IPS DF 19.7 (cell line): ENCODE measurements around the gene C17orf113.

ENCODE experiments used
- DNase-seq: peaks from one replicate; pipeline ENCODE4 v3.0.0-alpha.2; 2013; ENCODE audit warnings: low read depth, low spot score

The C17orf113 gene

DNA sequence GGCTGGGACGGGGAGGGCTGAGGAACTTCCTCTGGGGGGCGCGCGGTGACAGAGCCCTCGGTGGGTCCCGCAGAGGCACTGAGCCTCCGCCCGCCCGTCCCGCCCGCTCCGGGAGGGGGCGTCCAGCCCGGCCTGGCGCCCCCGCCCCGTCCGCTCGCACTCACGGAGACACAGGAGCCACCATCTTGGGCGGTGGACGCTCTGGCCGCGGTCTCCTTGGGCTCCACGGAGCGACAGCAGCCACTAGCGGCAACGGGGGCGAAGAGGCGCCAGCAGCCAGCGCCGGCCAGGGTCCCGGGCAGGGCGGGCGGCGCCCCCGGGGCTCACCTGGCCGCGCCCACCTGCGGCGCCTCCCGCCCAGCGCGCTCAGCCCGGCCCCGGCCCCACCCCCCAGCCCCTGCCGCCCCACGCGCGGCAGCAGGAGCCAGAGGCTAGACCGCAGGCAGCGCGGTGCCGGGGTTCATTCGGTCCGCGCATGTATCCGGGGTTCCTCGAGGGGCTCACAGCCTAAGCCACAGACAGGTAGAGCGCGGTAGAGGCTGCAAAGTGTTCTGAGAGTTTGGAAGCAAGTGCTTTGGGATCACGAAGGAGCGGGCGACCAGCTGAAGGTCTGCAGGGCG is at the start of gene C17orf113:
Gene C17orf113, minus strand, starts transcription at position 209 of the 620 bp plus-strand sequence. CDS start 7,225 bp downstream, outside the sequence.
- no peak for DNase-seq

- DNase-seq, result no peak
These were observed 48.5 kb upstream of the C17orf113 start for GRCh38 chr17:42098730-42099399.

GRCh38 chr17:42097691-42098631 is 47.6 kb upstream of the C17orf113 start, which contains the start of gene ZNF385C:
Gene ZNF385C, minus strand, starts transcription at chr17:42098473. Its CDS starts 35,417 bp downstream, at chr17:42063056.
- DNase-seq, result no peak

DNA sequence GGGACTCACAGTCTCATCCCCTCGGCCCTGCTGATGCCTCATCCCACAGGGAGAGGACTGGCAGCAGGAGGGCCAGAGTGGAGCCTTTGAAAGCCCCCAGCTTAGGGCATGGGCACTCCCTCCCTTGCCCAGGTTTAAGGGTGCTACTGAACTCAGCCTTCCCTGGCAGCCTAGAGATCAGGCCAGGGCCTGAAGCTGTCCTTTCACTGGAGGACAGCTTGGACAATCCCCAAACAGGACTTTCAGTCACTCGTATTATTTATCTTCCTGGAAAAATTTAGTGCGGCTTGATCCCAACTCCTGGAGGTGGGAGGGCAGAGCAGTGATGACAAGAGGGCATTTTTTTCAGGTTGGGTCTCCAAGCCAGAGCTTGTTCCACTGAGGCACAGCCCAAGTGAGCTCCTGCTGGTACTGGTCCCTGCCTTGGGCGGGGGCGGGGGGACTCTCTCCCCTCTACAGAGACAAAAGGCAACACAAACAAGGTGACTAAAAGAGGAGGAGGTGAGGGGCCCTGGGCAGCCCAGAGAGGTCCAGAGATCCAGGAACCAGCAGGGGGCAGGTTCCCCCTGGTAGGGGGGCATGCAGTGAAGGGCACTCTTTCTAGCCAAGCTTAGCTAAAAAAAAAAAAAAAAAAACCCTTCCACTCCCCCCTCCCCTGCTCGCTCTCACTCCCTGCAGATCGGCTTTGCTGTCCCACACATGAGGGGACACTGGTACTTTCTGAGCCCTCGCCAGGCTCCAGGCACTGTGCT is 46.1 kb upstream of the C17orf113 start:
- no peak for DNase-seq

DNA sequence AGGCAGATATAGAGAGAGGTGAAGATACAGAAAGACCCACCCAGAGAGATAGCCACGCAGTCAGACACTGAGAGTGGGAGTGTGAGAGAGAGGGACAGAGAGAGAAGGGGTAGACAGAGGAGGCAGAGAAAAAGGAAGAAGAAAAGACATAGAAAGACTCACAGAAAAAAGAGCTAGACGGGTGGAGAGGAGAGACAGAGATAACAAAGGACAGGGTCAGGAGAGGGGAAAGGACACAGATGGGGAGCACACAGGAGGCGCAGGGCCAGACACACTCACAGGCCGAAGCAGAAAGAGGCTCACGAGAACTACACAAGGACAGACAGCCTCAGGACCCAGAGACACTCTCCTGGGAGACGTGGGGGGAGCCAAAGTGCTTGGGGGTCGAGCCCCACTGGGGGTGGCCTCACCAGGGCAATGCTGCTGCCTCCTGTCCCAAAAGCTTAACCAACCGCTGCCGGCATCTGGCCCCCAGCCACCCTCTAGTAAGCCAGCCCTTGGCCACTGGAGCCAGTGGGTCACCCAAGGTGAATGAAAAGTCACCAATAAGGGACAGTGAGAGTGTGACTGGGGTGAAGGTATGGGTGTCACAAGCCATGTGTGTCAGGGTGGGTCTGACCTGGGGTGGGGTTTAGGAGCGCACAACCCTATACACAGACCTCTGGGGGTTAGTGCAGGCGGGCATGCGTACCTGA is 44.1 kb upstream of the C17orf113 start:
- no peak for DNase-seq

- no peak for DNase-seq
These were observed 42.5 kb upstream of the C17orf113 start for GRCh38 chr17:42092939-42093338.

- DNase-seq, result no peak
These were observed 40.8 kb upstream of the C17orf113 start for GRCh38 chr17:42090964-42091790.

- DNase-seq, result no peak
These were observed 38.3 kb upstream of the C17orf113 start for GRCh38 chr17:42088736-42089135.

DNA sequence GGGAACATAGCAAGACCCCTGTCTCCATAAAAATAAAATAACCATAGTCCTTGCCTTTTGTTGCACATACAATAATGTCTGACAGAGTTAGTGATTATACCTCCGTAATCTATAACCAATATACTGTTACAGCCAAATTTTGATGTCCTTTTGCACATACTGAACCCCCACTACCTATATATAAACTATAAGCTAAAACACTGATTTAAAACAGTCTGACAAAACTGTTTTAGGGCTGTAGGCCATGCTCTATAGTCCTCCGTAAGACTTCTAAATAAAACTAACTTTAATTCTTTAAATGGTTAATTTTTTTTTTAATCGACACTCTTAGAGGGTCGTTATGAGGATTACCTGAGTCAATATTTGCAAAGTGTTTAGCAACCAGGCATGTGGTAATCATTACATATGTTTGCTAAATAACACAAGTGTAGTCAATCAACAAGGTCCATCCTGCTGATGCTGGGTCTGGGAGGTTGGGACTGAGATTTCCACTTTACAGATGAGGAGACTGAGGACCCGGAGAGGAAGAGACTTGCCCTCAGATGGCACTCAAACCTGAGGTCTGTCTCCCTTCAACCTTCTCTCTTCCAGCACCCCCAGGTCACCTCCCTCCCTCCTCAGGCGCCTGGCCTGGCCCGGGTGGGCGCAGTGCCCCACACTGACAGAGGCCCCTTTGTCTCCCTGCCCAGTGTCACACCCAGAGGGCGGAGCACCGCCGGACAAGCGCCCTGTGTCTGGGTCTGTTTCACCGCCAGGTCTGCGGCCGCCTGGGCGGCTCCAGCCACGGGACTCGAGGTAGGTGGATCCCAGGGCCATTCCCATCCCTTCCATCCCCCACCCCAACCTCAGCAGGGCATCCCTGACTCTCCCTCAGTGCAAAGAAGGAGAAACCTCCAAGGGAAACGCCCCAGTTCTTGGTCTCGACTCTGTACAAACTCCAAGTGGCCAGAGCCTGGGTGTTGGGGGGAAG is 37.6 kb upstream of the C17orf113 start:
- no peak for DNase-seq

DNA sequence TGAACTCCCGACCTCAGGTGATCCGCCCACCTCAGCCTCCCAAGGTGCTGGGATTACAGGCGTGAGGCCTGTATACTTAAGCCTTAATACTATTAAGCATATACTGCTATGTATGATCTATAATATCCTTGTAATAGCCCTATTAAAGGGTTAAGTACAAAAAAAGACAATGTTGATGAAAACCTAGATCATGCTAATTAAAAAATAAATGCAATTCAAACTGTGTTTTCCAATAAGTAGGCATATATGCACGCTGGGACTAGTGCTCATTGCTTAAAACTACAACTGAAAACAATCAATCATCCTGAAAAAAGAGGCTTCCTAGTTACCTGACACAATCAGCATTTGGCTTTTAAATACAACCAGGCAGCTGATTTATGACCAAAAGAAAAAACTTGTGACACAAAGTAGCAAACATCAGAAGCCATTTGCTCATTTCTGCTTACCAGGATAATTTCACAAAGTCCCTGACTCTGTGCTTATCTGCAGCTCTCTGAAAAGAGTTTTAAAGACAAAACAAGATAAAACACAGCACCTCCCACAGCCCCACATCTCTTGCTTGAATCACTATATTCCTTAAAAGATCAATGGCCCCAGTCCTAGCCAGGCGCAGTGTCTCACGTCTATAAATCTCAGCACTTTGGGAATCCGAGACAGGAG is 36.8 kb upstream of the C17orf113 start:
- DNase-seq, result no peak

- DNase-seq, result no peak
These were observed 31.2 kb upstream of the C17orf113 start for GRCh38 chr17:42081516-42082129.

DNA sequence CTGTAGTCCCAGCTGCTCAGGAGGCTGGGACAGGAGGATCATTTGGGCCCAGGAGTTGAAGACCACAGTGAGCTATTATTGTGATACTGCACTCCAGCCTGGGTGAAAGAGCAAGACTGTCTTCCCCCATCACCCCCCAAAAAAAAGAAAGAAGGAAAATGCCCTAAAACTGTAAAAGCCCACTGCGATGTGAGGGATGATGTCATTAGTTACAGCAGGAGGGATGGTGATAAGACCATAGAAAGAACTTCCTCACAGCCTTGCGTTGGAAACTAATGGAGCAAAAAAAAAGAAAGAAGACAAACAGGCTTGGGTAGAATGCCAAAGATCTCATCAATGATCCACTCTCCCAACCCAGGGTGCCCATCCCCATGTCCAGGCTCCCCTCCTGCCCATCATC is 29.1 kb upstream of the C17orf113 start:
- no peak for DNase-seq

GRCh38 chr17:42078396-42079043 is 28.1 kb upstream of the C17orf113 start:
- no peak for DNase-seq

GRCh38 chr17:42077755-42078154 is 27.4 kb upstream of the C17orf113 start:
- DNase-seq, result no peak

DNA sequence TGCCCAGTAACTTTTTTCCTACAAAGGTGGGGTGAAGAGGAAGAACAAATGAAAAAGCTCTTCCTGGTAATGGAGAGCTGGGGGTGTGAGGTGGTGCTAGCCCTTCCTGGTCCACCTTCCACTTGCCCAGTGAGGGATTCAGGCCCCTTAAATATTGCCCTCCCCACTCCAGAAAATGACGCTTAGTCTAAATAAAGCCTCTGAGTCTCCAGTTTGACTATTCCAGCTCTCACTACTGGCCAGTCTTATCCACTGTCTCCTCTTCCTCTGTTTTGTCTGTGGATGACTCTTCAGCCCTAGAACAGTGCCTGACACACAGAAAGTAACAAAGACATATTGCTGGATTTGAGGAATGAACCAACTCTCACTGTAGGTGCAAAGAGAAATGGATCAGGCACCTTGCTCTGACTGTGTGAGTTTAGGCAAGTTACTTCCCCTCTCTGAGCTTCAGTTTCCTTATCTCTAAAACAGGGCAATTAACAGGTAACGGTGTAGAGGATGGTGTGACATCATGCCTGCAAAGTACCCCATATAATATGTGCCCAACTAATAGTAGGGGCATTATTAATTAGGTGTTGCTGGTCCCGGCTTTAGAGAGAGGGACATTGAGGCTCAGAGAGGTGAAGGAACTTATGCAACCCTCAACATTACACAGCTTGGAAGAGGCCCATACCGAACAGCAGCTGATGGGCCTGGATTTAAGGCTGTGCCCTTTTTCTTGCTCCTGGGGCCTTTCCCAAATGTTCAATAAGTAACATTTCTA is 26.6 kb upstream of the C17orf113 start:
- no peak for DNase-seq

- DNase-seq, result no peak
These were observed 25.4 kb upstream of the C17orf113 start for GRCh38 chr17:42075789-42076188.
